T-helper 2 cell treated with Interferon-gamma antibody and Interleukin-4, amounts not matched to agents 5 μg/mL and 100 μg/mL, for 36 hours (primary cell): ENCODE results near the gene B4GALNT4.
"Not testable (repeated sequence)": the region's sequence is repeated elsewhere in the genome, so short reads cannot be mapped to it uniquely, and the experiment has no call there.

Source experiments
- DNase-seq: peaks from one replicate; pipeline ENCODE4 v3.0.0; 2021; ENCODE audit warnings: low spot score
- H3K27ac Mint-ChIP-seq: one replicate; pipeline ENCODE4 v1.8.0; 2021; ENCODE audit warnings: mild to moderate bottlenecking, mixed read lengths
- H3K27me3 Mint-ChIP-seq: one replicate; pipeline ENCODE4 v1.8.0; 2021; ENCODE audit warnings: low read depth, mixed read lengths
- H3K36me3 Mint-ChIP-seq: one replicate; pipeline ENCODE4 v1.8.0; 2021; ENCODE audit warnings: low read depth, mixed read lengths
- H3K4me1 Mint-ChIP-seq: one replicate; pipeline ENCODE4 v1.8.0; 2021; ENCODE audit warnings: low read depth, mixed read lengths
- H3K4me3 Mint-ChIP-seq: one replicate; pipeline ENCODE4 v1.8.0; 2022; ENCODE audit warnings: mild to moderate bottlenecking, moderate library complexity, mixed read lengths
- H3K9me3 Mint-ChIP-seq: one replicate; pipeline ENCODE4 v1.8.0; 2021; ENCODE audit warnings: mixed read lengths

Gene B4GALNT4

GRCh38 chr11:382081-382629 lies 12.9 kb downstream of the B4GALNT4 start:
- H3K4me1 Mint-ChIP-seq, result peaks cover 4% of the 10 kb centered on the region

DNA sequence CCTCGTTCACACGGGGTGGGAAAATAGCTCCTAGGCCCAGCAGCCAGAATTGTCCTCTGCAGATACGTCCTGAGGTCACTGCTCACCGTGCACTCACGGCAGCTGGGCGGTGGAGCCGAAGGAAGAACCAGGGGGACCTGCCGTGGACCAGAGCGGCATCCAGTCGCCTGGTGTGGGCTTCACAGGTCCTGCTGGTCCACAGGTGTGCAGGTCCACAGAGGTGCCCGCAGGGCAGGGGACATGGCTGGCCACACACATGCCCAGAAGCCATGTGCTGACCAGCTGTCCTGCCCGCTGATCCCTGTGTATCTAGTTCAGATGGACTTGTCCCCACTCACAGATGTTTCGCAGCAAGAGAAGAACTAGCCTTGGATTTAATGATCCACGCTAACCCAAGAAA lies 14.1 kb downstream of the B4GALNT4 start:
- peaks cover 11% of the 10 kb centered on the region for H3K27me3 Mint-ChIP-seq
- no peak overlapping the region for H3K27ac Mint-ChIP-seq
- H3K4me3 Mint-ChIP-seq, result no peak overlapping the region
- no peaks in the 10 kb centered on the region for H3K36me3 Mint-ChIP-seq
- H3K4me1 Mint-ChIP-seq, result peaks cover 4% of the 10 kb centered on the region
- DNase-seq, result no peak
- peaks cover 8% of the 10 kb centered on the region for H3K9me3 Mint-ChIP-seq

More at GRCh38 chr11:382081-382629, 12.9 kb downstream of the B4GALNT4 start:
- Mint-ChIP-seq H3K27me3 (peaks cover 4% of the 10 kb centered on the region), H3K9me3 (peaks cover 6% of the 10 kb centered on the region), H3K27ac (no peak overlapping the region), H3K36me3 (no peaks in the 10 kb centered on the region), H3K4me3 (no peak overlapping the region)
- DNase-seq, result no peak

- Mint-ChIP-seq H3K27me3 (peaks cover 12% of the 10 kb centered on the region), H3K4me1 (peaks cover 4% of the 10 kb centered on the region), H3K36me3 (no peaks in the 10 kb centered on the region), H3K4me3 (no peak overlapping the region), H3K9me3 (peaks cover 8% of the 10 kb centered on the region), H3K27ac (no peak overlapping the region)
- DNase-seq, result no peak
These were observed 15.2 kb downstream of the B4GALNT4 start for GRCh38 chr11:384511-384910.

- H3K27ac Mint-ChIP-seq, result no peak overlapping the region
- H3K36me3 Mint-ChIP-seq, result no peaks in the 10 kb centered on the region
- no peak overlapping the region for H3K4me3 Mint-ChIP-seq
- H3K9me3 Mint-ChIP-seq, result peaks cover 8% of the 10 kb centered on the region
- no peak for DNase-seq
- H3K27me3 Mint-ChIP-seq, result peaks cover 15% of the 10 kb centered on the region
- H3K4me1 Mint-ChIP-seq, result peaks cover 4% of the 10 kb centered on the region
These were observed 16.5 kb downstream of the B4GALNT4 start for GRCh38 chr11:385594-386351.

GRCh38 chr11:386483-386882 lies 17.2 kb downstream of the B4GALNT4 start:
- Mint-ChIP-seq H3K4me3 (no peak overlapping the region), H3K4me1 (peaks cover 4% of the 10 kb centered on the region), H3K36me3 (no peaks in the 10 kb centered on the region)

GRCh38 chr11:387193-387793 lies 18.0 kb downstream of the B4GALNT4 start:
- peaks cover under 1% of the 10 kb centered on the region for H3K4me1 Mint-ChIP-seq
- H3K4me3 Mint-ChIP-seq, result no peak overlapping the region
- H3K27ac Mint-ChIP-seq, result no peak overlapping the region
- H3K36me3 Mint-ChIP-seq, result no peaks in the 10 kb centered on the region
- H3K9me3 Mint-ChIP-seq, result peaks cover 8% of the 10 kb centered on the region
- H3K27me3 Mint-ChIP-seq, result peaks cover 15% of the 10 kb centered on the region
- no peak for DNase-seq

More at GRCh38 chr11:386483-386882, 17.2 kb downstream of the B4GALNT4 start:
- DNase-seq, result no peak
- peaks cover 15% of the 10 kb centered on the region for H3K27me3 Mint-ChIP-seq
- no peak overlapping the region for H3K27ac Mint-ChIP-seq
- peaks cover 8% of the 10 kb centered on the region for H3K9me3 Mint-ChIP-seq

DNA sequence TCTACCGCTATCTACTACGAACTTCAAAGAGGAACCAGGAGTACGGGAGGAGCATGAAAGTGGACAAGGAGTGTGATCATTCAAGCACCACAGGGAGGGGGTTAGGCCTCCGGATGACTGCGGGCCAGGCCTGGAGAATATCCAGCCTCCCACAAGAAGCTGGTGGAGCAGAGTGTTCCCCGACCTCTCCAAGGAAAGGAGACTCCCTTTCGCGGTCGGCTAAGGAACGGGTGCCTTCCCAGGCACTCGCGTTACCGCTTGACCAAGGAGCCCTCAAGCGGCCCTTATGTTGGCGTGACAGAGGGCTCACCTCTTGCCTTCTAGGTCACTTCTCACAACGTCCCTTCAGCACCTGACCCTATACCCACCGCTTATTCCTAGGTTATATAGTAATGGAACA lies 20.1 kb downstream of the B4GALNT4 start:
- DNase-seq, H3K9me3 Mint-ChIP-seq, H3K4me1 Mint-ChIP-seq, H3K4me3 Mint-ChIP-seq, H3K36me3 Mint-ChIP-seq, H3K27ac Mint-ChIP-seq: not testable (repeated sequence)
- peaks cover 15% of the 10 kb centered on the region for H3K27me3 Mint-ChIP-seq

GRCh38 chr11:390175-390574 lies 20.9 kb downstream of the B4GALNT4 start:
- H3K36me3 Mint-ChIP-seq, result no peaks in the 10 kb centered on the region
- H3K4me1 Mint-ChIP-seq, result no peaks in the 10 kb centered on the region
- no peak overlapping the region for H3K27ac Mint-ChIP-seq
- no peak for DNase-seq
- H3K27me3 Mint-ChIP-seq, result peaks cover 15% of the 10 kb centered on the region
- peaks cover 8% of the 10 kb centered on the region for H3K9me3 Mint-ChIP-seq
- H3K4me3 Mint-ChIP-seq, result no peak overlapping the region

- Mint-ChIP-seq H3K36me3 (no peaks in the 10 kb centered on the region), H3K27me3 (peaks cover 15% of the 10 kb centered on the region), H3K9me3 (peaks cover 8% of the 10 kb centered on the region), H3K4me3 (no peak overlapping the region), H3K27ac (no peak overlapping the region), H3K4me1 (no peaks in the 10 kb centered on the region)
- no peak for DNase-seq
These were observed 22.1 kb downstream of the B4GALNT4 start for GRCh38 chr11:391117-392017.

- DNase-seq, result no peak
- peaks cover 13% of the 10 kb centered on the region for H3K27me3 Mint-ChIP-seq
- peaks cover under 1% of the 10 kb centered on the region for H3K9me3 Mint-ChIP-seq
- no peak overlapping the region for H3K4me3 Mint-ChIP-seq
- H3K27ac Mint-ChIP-seq, result no peak overlapping the region
- H3K36me3 Mint-ChIP-seq, result no peaks in the 10 kb centered on the region
- no peaks in the 10 kb centered on the region for H3K4me1 Mint-ChIP-seq
These were observed 22.9 kb downstream of the B4GALNT4 start for GRCh38 chr11:392102-392777.

DNA sequence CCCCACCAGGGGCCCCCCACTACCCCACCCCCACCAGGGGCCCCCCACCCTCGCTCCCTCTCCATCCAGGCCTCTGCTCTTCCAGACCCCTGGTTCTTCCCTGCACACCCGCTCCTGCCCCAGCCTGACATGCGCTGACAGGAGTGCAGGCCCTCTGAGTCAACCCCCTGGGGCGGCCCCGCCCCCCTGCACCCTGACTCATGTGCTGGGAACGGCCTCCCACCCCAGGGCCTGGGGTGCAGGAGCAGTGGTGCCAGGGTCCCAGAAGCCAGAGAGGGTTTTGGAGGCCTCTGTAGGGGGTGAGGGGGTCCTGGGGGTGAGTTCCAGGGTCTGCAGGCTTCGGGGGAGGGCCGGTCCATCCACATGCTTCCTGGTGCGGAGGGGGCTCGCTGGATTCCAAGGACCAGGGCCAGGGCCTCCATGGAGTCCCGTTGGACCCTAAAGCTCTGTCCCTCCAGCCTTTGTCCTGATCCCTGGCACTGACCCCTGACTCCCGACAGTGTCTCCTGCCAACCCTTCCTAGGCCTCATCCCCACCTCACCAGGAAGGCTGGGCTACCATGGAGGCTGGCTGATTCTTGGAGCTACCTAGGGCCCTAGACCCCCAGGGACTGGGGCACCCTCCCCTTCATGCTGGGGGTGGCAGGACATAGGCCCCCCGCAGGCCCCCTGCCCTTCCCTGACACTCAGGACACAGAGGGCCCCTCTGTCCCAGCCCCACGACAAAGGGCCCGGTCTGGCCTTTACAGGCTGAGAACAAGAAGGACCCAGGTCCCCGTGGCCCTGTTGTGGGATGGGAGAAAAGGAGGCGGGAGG lies 24.1 kb downstream of the B4GALNT4 start:
- no peak overlapping the region for H3K4me3 Mint-ChIP-seq
- peaks cover 3% of the 10 kb centered on the region for H3K4me1 Mint-ChIP-seq
- no peak for DNase-seq

DNA sequence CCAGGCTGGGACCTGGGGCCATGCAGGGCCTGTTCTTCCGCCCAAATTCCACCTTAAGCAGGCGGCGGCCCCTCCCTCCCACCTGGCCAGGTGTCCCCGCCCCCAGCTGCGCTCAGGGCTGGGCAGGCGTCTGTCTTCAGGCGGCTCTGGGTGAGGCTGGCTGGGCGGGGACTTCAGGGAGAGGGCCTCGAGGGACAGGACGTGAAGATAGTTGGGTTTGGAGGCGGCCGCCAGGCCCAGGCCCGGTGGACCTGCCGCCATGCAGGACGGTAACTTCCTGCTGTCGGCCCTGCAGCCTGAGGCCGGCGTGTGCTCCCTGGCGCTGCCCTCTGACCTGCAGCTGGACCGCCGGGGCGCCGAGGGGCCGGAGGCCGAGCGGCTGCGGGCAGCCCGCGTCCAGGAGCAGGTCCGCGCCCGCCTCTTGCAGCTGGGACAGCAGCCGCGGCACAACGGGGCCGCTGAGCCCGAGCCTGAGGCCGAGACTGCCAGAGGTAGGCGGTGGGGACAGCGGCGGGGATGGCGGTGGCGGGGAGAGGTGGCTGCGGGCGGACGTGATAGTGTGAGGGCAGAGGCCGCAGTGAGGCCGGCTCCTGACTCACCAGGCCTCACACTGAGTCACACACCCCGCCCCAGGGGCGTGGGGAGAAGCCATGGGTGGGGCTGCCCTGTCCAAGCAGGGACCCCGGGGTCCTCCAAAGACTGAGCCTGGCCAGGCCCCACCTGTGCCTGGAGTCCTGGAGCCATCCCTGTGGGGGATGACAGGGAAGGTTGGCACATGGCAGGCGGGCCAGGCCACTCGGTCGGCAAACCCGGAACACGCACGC lies 24.9 kb downstream of the B4GALNT4 start, which contains the start of gene PKP3:
Gene PKP3 (plus strand): TSS at position 176 of the 824 bp plus-strand sequence. CDS start 84 bp downstream, at position 260.
- Mint-ChIP-seq H3K27ac (no peak within 1 kb of the TSS), H3K4me1 (peaks cover 5% of the 10 kb centered on the region), H3K9me3 (no peaks in the 10 kb centered on the region), H3K4me3 (no peak within 1 kb of the TSS), H3K36me3 (no peaks in the 10 kb centered on the region), H3K27me3 (peaks cover 5% of the 10 kb centered on the region)
- no peak for DNase-seq

More for the DNA sequence above, 24.1 kb downstream of the B4GALNT4 start:
- H3K27me3 Mint-ChIP-seq, result peaks cover 4% of the 10 kb centered on the region
- H3K36me3 Mint-ChIP-seq, result no peaks in the 10 kb centered on the region
- H3K9me3 Mint-ChIP-seq, result no peaks in the 10 kb centered on the region
- H3K27ac Mint-ChIP-seq, result no peak overlapping the region
